NCI-H226 (cell line): Measurements from ENCODE around the gene DMBX1.
A peak's percentile ranks its signal among the peaks of the same experiment; 100 is the strongest.

Experiments used
- DNase-seq: peaks from one replicate; pipeline ENCODE4 v3.0.0-alpha.2; 2015

DMBX1 gene

DNA sequence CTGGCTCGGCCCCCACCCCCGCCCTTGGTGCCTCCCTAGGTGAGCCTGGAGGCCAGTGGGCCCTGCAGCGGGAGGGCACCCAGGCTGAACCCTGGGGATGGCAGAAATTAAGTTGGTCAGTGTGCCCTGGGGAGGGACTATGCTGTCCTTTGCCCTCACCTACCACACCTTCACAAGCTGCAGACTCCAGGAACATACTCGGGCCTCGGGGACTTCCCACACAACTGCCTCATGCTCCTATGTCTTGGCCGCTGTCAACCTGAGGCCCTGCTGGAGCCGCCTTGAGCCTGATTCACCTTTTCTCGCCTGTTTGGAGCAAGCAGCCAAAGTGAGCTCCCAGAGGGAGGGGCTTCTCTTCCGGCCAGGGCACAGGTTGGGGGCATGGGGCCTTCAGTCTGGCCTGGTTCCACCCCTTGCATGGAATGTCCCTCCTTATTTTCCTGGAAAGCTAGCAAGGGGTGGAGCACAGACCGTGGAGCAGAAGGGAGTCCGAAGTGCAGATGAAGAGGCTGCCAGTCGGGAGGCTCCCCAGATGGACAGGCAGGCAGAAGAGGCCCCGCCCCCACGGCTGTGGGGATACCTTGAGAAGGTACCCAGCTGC lies 37.2 kb downstream of the DMBX1 start:
- DNase-seq: no peak

GRCh38 chr1:46527474-46528296 lies 38.0 kb downstream of the DMBX1 start:
- DNase-seq: peak; percentile 36

DNA sequence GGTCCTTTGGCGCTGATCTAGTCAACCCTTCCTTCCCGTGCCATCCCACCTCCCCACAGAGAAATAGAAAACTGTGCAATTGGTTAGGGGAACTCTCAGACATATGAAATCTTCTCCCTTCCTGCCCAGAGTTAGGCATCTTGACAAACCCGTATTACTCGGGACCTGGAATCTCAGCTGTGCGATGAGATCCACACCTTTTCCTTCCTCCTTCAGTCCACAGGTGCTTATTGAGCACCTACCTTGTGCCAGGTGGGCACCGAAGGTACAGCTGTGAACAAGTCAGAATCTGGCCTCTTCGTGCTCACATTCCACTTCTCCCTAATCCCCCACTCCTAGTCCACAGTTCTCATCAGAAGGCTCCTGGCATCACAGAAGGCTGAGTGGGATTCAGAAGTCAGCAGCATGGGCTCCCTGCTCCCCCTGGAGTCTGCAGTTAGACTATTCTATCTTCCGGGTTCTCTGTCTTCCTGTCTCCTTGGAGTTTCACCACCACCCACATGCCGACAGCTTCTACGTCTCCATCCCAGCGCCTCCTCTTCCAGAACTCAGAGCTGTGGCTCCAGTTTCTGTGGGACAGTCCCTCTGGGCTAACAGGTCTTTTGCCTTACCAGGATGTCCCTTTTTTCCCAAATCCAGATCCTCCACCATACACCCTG lies 38.8 kb downstream of the DMBX1 start:
- DNase-seq: no peak

- DNase-seq: no peak
These were observed 39.5 kb downstream of the DMBX1 start for GRCh38 chr1:46529031-46529630.

- DNase-seq: no peak
These were observed 40.7 kb downstream of the DMBX1 start for GRCh38 chr1:46530311-46530710.

GRCh38 chr1:46530791-46531409 lies 41.3 kb downstream of the DMBX1 start:
- DNase-seq: peak; percentile 23

- no peak for DNase-seq
These were observed 42.5 kb downstream of the DMBX1 start for GRCh38 chr1:46532095-46532494.

- no peak for DNase-seq
These were observed 43.0 kb downstream of the DMBX1 start for GRCh38 chr1:46532498-46533178.

GRCh38 chr1:46533179-46533864 lies 43.7 kb downstream of the DMBX1 start:
- DNase-seq: no peak

GRCh38 chr1:46535063-46535462 lies 45.4 kb downstream of the DMBX1 start:
- no peak for DNase-seq

- no peak for DNase-seq
These were observed 46.9 kb downstream of the DMBX1 start for GRCh38 chr1:46536527-46536926.

DNA sequence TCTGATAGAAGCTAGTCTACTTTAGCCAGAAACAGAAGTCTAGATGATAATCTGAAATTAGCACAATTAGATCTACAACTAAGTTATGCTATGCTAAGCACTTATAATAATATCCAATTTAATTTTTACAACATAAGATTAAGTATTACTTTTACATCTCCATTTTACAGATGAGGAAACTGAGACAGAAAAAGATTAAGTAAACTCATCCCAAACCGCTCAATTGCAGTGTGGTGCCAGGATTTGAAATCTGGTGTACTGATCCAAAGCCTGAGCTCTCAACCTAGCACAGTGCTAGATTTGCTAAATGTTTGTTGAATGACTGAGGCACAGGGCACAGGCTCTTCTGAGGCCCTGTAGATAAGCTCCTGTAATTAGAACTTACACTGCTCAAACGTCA lies 48.0 kb downstream of the DMBX1 start:
- no peak for DNase-seq

GRCh38 chr1:46538147-46538546 lies 48.5 kb downstream of the DMBX1 start:
- no peak for DNase-seq
